K562 (cell line): Measurements from ENCODE around the gene PXDC1. TPM values are rescaled to one million over a fixed set of nuclear protein-coding genes. Genes with fewer than 3 reads are reported as not detected.

Source experiments
- CTBP1 ChIP-seq: fragments of 450-650 bp; IDR thresholded peaks from 2 replicates; pipeline ENCODE4 v1.6.1; 2016; ENCODE audit warnings: borderline replicate concordance
- GABPB1 ChIP-seq: sonication (generic); formaldehyde crosslinking; IDR thresholded peaks from 2 replicates; pipeline ENCODE4 v1.8.0; 2022; ENCODE audit warnings: mild to moderate bottlenecking, missing genetic modification reagents
- HNRNPH1 ChIP-seq: fragments of 200-400 bp; formaldehyde crosslinking; optimal IDR thresholded peaks from 2 replicates; pipeline ENCODE3; 2017; ENCODE audit warnings: low read depth, mild to moderate bottlenecking, low read length, moderate library complexity
- MTA3 ChIP-seq: fragments of 450-650 bp; formaldehyde crosslinking; IDR thresholded peaks from 2 replicates; pipeline ENCODE4 v1.6.1; 2017; ENCODE audit warnings: mild to moderate bottlenecking, borderline replicate concordance
- MYNN ChIP-seq, 2 experiments: sonication (generic); formaldehyde crosslinking in 1 of 2; IDR thresholded peaks; 2 replicates each; pipeline versions ENCODE4 v1.5.0 to v1.6.1; 2016 to 2020; ENCODE audit warnings: antibody characterized with exemption in 1 of 2, missing genetic modification reagents in 1 of 2
- NR0B1 ChIP-seq: fragments of 450-650 bp; IDR thresholded peaks from one replicate; pipeline ENCODE4 v1.6.1; 2018; ENCODE audit warnings: mild to moderate bottlenecking, moderate library complexity; ENCODE audit not compliant: partially characterized antibody
- PHB2 ChIP-seq: fragments of 450-650 bp; IDR thresholded peaks from 2 replicates; pipeline ENCODE4 v1.6.1; 2017; ENCODE audit warnings: low read depth
- RHOXF2B ChIP-seq: fragments of 250-450 bp; sonication (Bioruptor Pico); conservative IDR thresholded peaks from 2 replicates; pipeline ENCODE4 v1.5.1; 2021
- RUNX1 ChIP-seq: sonication (generic); IDR thresholded peaks from 2 replicates; pipeline ENCODE4 v1.6.1; 2016; ENCODE audit warnings: antibody characterized with exemption, low read depth
- SLC30A9 ChIP-seq: fragments of 250-450 bp; sonication (Bioruptor Pico); IDR thresholded peaks from 2 replicates; pipeline ENCODE4 v1.8.0; 2022; ENCODE audit warnings: mild to moderate bottlenecking, moderate library complexity
- SMAD3 ChIP-seq: fragments of 450-650 bp; formaldehyde crosslinking; conservative IDR thresholded peaks from 2 replicates; pipeline ENCODE4 v1.4.0; 2020; ENCODE audit warnings: mild to moderate bottlenecking
- STAT5B ChIP-seq: fragments of 250-450 bp; sonication (Bioruptor Pico); IDR thresholded peaks from 2 replicates; pipeline ENCODE4 v1.8.0; 2021; ENCODE audit warnings: mild to moderate bottlenecking, inconsistent platforms
- TRIM24 ChIP-seq, 2 experiments: fragments of 450-650 bp; IDR thresholded peaks; 2 replicates each; pipeline ENCODE4 v1.6.1; 2016
- ZKSCAN1 ChIP-seq: fragments of 150-350 bp; IDR thresholded peaks from 2 replicates; pipeline ENCODE4 v1.6.1; 2016; ENCODE audit warnings: low read depth, low read length
- ZNF12 ChIP-seq: sonication (generic); formaldehyde crosslinking; IDR thresholded peaks from 2 replicates; pipeline ENCODE4 v1.4.0; 2020; ENCODE audit warnings: mild to moderate bottlenecking, missing genetic modification reagents
- ZNF282 ChIP-seq: sonication (generic); formaldehyde crosslinking; IDR thresholded peaks from 2 replicates; pipeline ENCODE4 v1.8.1; 2023; ENCODE audit warnings: missing genetic modification reagents
- ZNF511 ChIP-seq: sonication (generic); formaldehyde crosslinking; IDR thresholded peaks from 2 replicates; pipeline ENCODE4 v1.8.0; 2022; ENCODE audit warnings: mild to moderate bottlenecking, missing genetic modification reagents
- polyA plus RNA-seq, 8 experiments: library from polyadenylated mRNA; depleted of rRNA in 4 of 8; stranded (reverse) in 5 of 8; unstranded in 3 of 8; fragments of >200 nt; fragmentation: Nextera tagmentation in 2 of 8; fragmentation: Illumina TruSeq in 1 of 8; extraction: Ambion mirVana in 2 of 8; extraction: Trizol in 1 of 8; gene quantifications; 2 replicates each; pipeline versions ENCODE4 v1.2.1 to v1.2.3, GENCODE V29; 2011 to 2014; ENCODE audit warnings: inconsistent platforms in 1 of 8, missing spikeins in 1 of 8
- total RNA-seq, 7 experiments: library from RNA; depleted of rRNA in 6 of 7; stranded (reverse); fragments of >200 nt in 6 of 7; fragmentation: Illumina TruSeq in 2 of 7; extraction: Trizol in 2 of 7; gene quantifications; 2 replicates each; pipeline versions ENCODE4 v1.2.1 to v1.2.3, GENCODE V29; 2011 to 2021; ENCODE audit warnings: low replicate concordance in 1 of 7
- TF ChIP-seq, protein P1 (sequence below): sonication (generic); formaldehyde crosslinking; IDR thresholded peaks from 2 replicates; pipeline ENCODE4 v1.8.0; 2022; ENCODE audit warnings: mild to moderate bottlenecking, missing genetic modification reagents

PXDC1 gene
- total and polyA plus RNA-seq, 9 of the 15 experiments (the other 6 are each of a cell fraction or from before 2014, with no cell fraction given), result 0.09 to 0.33 (median 0.16) TPM; not detected in 5

DNA sequence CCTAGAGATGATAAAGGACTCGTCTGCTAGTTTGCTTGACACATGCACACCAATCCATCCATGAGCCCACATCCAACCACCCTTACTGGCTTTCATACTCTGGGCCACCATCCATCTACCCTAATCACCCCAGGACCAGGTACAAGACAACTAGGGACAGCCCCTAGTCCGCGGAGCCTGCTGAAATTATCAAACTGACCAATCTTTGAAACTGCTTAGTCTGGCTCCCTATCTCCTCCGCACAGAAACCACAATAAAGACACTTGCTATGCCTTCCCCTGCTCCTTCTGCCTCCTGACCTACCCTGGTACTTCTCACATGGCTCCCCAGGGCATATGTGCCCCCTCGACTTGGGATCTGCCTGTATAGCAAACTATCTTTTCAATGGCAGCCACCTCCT is 33.1 kb downstream of the PXDC1 start (continued):
- TF ChIP-seq PHB2, result peak; percentile 80
- no peak for TF ChIP-seq GABPB1
- 0 out of 2 replicates have a peak, but pooled peaks have one; percentile 50 for TF ChIP-seq RUNX1
- no peak for TF ChIP-seq HNRNPH1
- no peak for TF ChIP-seq NR0B1
- no peak for TF ChIP-seq ZNF12 (CRISPR knock-in tag)
- 0 out of 2 replicates have a peak, but pooled peaks have one; percentile 52 for TF ChIP-seq MYNN (IDR thresholded peaks at IDR 0.05)
- TF ChIP-seq MYNN (CRISPR knock-in tag; IDR thresholded peaks at IDR 0.05), result no peak
- TF ChIP-seq ZNF282 (CRISPR knock-in tag), result no peak
- no peak for TF ChIP-seq SLC30A9
- TF ChIP-seq STAT5B (CRISPR knock-in tag), result no peak
- TF ChIP-seq RHOXF2B, result no peak
- TF ChIP-seq ZNF511 (CRISPR knock-in tag), result no peak
- TF ChIP-seq, protein P1, sequence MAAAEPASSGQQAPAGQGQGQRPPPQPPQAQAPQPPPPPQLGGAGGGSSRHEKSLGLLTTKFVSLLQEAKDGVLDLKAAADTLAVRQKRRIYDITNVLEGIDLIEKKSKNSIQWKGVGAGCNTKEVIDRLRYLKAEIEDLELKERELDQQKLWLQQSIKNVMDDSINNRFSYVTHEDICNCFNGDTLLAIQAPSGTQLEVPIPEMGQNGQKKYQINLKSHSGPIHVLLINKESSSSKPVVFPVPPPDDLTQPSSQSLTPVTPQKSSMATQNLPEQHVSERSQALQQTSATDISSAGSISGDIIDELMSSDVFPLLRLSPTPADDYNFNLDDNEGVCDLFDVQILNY, result no peak
- 0 out of 2 replicates have a peak, but pooled peaks have one; percentile 50 for TF ChIP-seq MTA3
- TF ChIP-seq ZKSCAN1, result no peak
- TF ChIP-seq CTBP1, result peak; percentile 81
- TF ChIP-seq TRIM24 (IDR thresholded peaks at IDR 0.05), result peak; percentile 64 to 79; a peak in 3 of 4 replicates
- 0 out of 2 replicates have a peak, but pooled peaks have one; percentile 31 for TF ChIP-seq SMAD3 (CRISPR knock-in tag)
